Coronary artery (tissue), 2 donors: Measurements from ENCODE around the gene FREM3.

Experiments used
- DNase-seq: peaks from one replicate; pipeline ENCODE4 v3.0.0-alpha.2; 2017; ENCODE audit warnings: low spot score
- H3K27ac ChIP-seq, 2 donors: fragments of 200-600 bp; sonication (generic); one replicate each; pipeline ENCODE4 v1.5.1; 2016 to 2019
- H3K4me3 ChIP-seq: fragments of 200-600 bp; sonication (generic); 2 replicates; pipeline ENCODE4 v1.5.1; 2016; ENCODE audit warnings: mild to moderate bottlenecking, moderate library complexity
- TF ChIP-seq, protein P1 (sequence below): fragments of 200-600 bp; sonication (generic); IDR thresholded peaks from one replicate; pipeline ENCODE4 v1.5.1; 2019; ENCODE audit warnings: antibody characterized with exemption

The FREM3 gene

GRCh38 chr4:143641361-143641760 lies 59.1 kb downstream of the FREM3 start:
- DNase-seq, result no peak
- TF ChIP-seq, protein P1, sequence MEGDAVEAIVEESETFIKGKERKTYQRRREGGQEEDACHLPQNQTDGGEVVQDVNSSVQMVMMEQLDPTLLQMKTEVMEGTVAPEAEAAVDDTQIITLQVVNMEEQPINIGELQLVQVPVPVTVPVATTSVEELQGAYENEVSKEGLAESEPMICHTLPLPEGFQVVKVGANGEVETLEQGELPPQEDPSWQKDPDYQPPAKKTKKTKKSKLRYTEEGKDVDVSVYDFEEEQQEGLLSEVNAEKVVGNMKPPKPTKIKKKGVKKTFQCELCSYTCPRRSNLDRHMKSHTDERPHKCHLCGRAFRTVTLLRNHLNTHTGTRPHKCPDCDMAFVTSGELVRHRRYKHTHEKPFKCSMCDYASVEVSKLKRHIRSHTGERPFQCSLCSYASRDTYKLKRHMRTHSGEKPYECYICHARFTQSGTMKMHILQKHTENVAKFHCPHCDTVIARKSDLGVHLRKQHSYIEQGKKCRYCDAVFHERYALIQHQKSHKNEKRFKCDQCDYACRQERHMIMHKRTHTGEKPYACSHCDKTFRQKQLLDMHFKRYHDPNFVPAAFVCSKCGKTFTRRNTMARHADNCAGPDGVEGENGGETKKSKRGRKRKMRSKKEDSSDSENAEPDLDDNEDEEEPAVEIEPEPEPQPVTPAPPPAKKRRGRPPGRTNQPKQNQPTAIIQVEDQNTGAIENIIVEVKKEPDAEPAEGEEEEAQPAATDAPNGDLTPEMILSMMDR, result no peak
- H3K4me3 ChIP-seq, result no peak overlapping the region
- no peak overlapping the region for H3K27ac ChIP-seq

GRCh38 chr4:143634763-143635162 lies 65.7 kb downstream of the FREM3 start:
- no peak overlapping the region for H3K4me3 ChIP-seq
- no peak overlapping the region for H3K27ac ChIP-seq
- no peak for DNase-seq
- TF ChIP-seq, protein P1, result no peak

- Histone ChIP-seq H3K4me3 (no peak overlapping the region), H3K27ac (no peak overlapping the region)
- TF ChIP-seq, protein P1, result no peak
- no peak for DNase-seq
Measured at GRCh38 chr4:143633833-143634232, 66.6 kb downstream of the FREM3 start.

GRCh38 chr4:143626134-143626911 lies 74.2 kb downstream of the FREM3 start:
- TF ChIP-seq, protein P1, result no peak
- Histone ChIP-seq H3K4me3 (no peak overlapping the region), H3K27ac (peak overlapping the region; percentile 57 to 76)
- peak; percentile 76 for DNase-seq

DNA sequence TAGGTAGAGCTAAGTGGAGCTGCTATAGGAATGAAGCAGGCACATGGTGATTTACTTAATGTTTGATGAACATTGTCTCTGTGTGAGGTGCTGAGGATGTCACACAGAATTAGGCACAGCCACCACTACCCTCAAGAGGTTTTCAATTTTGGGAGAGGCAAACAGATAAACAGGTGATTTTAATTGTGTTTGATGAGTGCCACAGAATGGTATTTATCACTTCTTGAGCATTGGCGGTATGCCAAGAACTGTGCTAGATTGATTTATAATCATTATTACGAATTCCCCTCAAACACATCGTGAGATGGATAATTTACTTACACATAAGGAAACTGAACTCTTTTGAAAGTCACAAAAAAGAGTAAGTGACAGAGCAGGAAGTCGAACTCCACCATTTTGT lies 74.8 kb downstream of the FREM3 start:
- H3K27ac ChIP-seq, result peak overlapping the region; percentile 57 to 76
- TF ChIP-seq, protein P1, result no peak
- no peak for DNase-seq

GRCh38 chr4:143623896-143624295 lies 76.6 kb downstream of the FREM3 start:
- TF ChIP-seq, protein P1, result no peak
- no peak for DNase-seq
- no peak overlapping the region for H3K27ac ChIP-seq
- H3K4me3 ChIP-seq, result no peak overlapping the region

More for the DNA sequence above, 74.8 kb downstream of the FREM3 start:
- H3K4me3 ChIP-seq, result no peak overlapping the region

- no peak for DNase-seq
- no peak overlapping the region for H3K27ac ChIP-seq
- TF ChIP-seq, protein P1, result no peak
- H3K4me3 ChIP-seq, result no peak overlapping the region
Measured at GRCh38 chr4:143618811-143619210, 81.7 kb downstream of the FREM3 start.
